HG03064 (cell line): ENCODE measurements around the gene METTL23.
"Not testable (repeated sequence)": the region's sequence is repeated elsewhere in the genome, so short reads cannot be mapped to it uniquely, and the experiment has no call there.

Experiments
- ATAC-seq: cut with Tn5 transposase; IDR thresholded peaks from one replicate; pipeline ENCODE4 v1.9.1; 2021; ENCODE audit warnings: low read depth; ENCODE audit not compliant: unreplicated experiment

METTL23 gene

DNA sequence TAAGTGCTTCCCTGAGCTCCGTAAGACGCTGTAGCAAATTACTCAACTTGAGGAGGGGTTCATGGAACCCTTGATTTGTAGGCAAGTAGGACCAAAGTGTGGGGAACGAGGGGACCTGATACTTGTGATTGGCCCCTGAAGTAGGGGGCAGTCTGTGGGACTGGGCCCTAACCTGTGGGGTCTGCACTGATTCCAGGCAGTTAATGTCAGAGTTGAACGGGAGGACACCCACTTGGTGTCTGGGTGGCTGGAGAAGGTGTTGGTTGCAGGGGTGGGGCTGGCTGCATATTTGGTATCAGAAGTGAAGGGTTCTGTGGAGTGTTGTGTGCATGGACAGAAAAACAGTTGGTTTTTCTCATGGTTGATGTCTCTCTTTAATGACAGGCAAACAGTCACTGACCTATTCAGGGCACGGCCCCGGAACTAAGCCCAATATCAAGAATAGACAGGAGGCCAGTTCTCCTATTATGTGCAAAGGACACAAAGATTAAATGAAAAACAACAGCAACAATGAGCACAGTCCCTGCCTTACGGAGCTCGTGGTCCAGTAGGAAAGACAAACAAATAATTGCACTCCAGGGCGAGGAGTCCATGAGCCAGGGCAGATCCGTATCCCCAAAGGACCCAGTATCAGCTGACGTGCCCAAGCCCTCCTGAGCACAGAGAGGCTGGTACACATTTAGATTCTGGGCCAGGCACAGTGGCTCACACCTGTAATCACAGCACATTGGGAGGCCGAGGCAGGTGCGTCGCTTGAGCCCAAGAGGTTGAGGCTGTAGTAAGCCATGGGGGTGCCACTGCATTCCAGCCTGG, 35.1 kb upstream of the METTL23 start:
- ATAC-seq, result no peak

GRCh38 chr17:76695059-76695831, 31.4 kb upstream of the METTL23 start:
- ATAC-seq, result no peak

GRCh38 chr17:76696763-76697701, 29.6 kb upstream of the METTL23 start:
- peak; percentile 88 for ATAC-seq

DNA sequence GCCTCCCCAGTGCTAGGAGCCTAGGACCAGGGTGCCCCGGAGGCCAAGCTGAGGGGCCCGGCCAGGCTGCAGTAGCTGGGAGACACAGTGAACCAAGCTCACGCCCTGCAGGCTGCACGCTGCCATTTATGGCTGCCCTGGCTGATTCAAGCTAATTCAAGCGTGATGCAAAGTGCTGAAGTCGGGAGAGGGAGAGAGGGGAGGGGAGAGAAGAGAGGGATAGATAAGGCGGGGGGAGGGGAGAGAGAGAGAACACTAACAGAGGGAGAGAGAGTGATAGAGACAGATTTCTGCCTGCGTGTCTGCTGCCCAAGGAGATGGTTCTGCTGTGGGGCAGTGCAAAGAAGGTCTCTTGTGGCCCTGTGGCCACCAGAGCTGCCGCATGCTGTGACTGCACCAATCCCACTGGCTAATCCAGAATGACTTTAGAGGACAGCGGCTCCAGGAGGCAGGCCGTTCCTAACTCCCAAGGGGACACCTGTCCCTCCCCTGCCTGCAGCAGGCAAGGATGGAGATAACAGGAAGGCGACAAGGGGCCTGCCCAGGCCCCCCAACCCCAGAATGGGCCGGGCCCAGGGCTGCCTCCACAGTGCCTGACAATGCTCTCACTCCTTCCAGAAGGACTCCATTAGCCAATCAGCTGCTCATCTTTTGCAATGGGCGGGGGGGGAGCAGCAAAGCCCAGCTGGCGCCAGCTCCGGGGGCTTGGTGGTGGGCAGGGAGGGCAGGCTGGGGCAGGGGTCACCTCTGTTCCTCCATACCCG, 28.8 kb upstream of the METTL23 start:
- ATAC-seq, result no peak

DNA sequence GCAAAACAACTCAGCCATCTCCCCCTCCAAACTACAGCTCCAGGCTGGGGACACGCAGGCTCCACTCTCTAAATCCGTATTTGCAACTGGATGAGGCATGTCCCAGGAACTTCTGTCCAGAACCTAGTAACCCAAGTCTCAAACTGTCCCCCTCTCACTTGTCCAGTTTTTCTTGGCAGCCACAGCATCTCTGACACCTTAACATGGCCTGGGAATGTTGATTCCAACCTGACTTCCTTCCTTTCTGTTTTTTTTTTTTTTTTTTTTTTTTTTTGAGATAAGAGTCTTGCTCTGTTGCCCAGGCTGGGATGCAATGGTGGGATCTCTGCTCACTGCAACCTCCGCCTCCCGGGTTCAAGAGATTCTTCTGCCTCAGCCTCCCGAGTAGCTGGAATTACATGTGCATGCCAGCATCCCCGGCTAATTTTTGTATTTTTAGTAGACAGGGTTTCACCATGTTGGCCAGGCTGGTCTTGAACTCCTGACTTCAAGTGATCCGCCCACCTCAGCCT, 28.1 kb upstream of the METTL23 start:
- not testable (repeated sequence) for ATAC-seq

- ATAC-seq, result no peak
Observed at GRCh38 chr17:76700270-76700616, 26.4 kb upstream of the METTL23 start.

GRCh38 chr17:76700617-76701470, 25.8 kb upstream of the METTL23 start:
- ATAC-seq, result no peak

GRCh38 chr17:76701471-76701967, 25.1 kb upstream of the METTL23 start:
- no peak for ATAC-seq

DNA sequence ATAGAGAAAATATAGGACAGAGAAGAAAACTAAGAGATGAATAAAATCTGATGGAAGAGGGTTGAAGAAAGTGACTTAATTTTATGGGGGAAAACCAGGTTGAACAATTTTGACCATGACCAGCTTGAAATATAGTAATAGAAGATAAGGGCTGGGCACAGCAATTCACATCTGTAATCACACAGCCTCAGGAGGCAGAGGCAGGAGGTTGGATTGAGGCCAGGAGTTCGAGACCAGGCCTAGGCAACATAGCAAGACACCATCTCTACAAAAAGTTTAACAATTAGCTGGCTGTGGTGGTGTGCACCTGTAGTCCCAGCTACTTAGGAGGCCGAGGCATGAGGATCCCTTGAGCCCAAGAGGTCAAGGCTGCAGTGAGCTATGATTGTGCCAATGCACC, 24.6 kb upstream of the METTL23 start:
- ATAC-seq, result no peak

- no peak for ATAC-seq
Observed at GRCh38 chr17:76702941-76703637, 23.6 kb upstream of the METTL23 start.

DNA sequence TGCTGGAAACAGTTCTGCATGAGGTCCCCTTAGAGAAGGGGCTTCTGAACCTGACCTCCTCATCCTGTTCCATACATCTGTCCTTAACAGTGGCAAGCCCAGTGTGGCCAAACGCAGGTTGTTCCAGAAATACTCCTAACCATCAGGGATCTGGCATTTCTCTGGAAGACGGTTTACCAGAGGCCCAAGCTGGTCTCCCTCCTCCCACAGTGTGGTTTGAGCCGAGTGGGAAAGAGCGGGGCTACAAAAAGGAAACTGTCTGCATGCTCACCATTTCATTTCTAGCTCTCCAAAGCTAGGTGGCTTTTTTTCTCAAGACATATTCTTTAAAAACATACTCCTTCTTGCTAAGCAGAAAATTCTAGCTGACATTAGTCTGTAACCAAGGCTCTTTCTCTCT, 21.8 kb upstream of the METTL23 start:
- no peak for ATAC-seq

DNA sequence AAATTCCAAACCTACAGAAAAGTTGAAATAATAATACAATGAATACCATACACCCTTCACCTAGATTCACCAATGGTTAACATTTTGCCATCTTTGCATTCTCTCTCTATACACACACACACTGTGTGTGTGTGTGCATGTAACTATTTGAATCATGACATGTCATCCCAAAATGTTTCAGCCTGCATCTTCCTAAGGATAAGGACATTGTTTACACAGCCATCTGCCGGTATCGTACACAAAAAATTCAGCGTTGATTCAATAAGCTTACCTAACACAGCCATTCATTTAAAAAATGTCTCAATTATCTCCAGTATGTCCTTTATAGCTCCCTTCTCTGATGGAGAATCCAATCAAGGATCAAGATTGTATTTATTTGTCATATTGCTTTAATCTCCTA, 19.8 kb upstream of the METTL23 start:
- ATAC-seq, result no peak

GRCh38 chr17:76707985-76708807, 18.4 kb upstream of the METTL23 start:
- ATAC-seq, result no peak

DNA sequence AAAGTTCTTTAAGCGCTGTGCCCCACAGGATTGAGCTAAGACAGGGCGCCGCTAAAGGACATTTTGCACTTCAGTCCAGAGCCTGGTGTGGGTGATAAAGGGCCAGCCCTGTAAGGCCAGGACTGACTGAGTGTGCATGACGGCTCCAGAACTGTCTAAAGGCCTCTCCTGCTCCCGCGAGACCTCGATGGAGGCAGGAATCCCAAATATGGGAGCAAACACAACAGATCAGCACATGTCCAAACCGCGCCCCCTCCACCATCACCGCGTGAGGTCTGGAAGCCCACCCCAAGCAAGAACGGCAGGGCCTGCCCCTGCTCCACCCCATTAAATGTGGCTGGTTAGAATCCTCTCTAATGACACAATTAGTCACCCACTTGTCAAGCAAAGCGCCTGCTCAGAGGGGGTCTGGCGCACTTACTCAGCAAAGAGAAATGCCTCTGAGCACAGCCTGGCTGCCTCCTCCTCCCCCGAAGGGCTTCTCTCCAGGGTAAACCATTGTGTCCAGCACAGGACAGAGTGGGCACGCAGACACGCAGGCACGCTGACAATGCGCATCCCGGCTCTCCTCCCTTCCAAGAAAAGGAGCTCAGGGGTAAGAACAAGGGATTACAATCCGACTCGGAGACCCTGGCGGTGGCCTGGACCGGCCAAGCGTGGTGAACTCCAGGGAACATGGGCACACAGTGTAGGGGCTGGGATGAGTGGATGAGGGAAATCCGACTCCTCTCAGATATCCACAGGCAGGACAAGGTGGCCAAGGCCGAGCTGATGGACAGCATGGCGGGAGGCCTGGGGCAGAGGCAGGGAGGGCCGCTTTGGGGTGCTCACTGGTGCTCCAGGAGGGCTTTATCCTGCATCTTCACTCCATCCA, 17.3 kb upstream of the METTL23 start:
- ATAC-seq, result no peak

DNA sequence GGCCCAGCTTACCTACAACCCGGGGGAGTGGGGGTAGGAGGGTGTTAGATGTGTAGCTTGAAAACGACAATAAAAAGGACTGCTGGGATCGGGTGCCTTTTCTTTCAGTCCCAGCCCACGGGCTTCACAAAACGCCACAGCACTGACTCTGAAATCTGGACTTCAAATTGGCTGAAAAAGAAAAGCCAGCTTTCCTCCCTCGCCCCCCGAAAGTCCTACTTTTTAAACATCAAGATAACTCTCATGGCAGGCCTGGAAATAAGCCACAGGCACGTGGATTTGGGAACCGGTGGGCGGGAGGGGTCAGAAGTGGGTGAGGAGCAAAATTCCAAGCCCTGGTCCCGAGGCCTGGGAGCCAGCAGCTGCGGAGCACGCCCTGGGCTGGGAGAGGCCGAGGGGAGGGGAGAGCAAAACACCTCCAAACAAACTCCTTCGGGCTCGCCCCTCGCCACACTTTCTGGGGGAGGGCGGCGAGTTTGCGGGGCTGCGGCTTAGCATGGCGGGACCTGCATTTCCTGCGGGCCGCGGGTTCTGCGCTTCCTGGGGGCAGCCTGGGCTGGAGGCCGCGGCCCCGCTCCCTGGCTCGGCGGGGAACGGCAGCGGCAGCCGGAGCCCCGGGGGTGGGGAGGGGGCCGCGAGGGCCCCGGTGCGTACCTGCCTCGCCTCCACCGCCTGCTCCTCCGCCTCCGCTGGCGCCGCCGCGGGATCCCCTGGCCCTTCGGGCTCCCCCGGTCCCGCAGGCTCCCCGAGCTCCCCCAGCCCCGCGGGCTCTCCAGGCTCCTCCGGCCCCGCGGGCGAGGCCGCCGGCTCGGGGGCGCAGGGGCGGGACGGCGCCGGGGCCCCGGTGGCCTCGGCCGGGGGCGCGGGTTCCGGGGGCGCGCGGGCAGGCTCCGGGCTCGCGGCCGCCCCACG, 16.4 kb upstream of the METTL23 start:
- ATAC-seq, result not testable (repeated sequence)
